Measurements from ENCODE around the gene NUDT16L1. TPM values are rescaled to one million over a fixed set of nuclear protein-coding genes. Genes with fewer than 3 reads are reported as not detected.

NUDT16L1 gene
- total and polyA plus RNA-seq, 2 of the 13 experiments (the other 11 are each of a cell fraction or from before 2014, with no cell fraction given): 28.0 to 40.5 TPM

DNA sequence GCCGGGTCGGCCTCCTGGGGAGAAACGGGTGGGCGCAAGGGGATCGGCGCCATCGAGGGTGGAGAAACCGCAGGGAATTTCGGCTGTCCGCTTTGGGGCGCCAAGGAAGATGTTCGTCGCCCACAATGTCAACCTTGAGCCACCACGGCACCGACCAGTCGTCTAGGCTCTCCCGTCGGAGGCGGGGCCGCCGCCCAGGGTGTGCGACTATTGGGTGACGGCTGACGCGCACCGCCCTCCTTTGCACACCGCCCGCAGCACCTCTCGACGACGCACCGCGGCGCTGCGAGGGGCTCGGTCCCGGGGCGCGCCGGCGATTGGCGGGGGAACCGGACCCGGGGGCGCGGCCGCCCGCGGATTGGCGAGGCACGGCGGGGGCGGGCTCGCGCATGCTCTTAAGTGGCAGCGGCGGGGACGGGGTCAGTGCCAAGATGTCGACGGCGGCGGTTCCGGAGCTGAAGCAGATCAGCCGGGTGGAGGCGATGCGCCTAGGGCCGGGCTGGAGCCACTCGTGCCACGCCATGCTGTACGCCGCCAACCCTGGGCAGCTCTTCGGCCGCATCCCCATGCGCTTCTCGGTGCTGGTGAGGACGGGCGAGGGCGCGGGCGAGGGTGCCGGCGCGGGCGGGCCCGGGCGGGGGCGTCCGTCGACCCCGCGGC, at the start of gene NUDT16L1 (continued):
- TF ChIP-seq, protein P1, sequence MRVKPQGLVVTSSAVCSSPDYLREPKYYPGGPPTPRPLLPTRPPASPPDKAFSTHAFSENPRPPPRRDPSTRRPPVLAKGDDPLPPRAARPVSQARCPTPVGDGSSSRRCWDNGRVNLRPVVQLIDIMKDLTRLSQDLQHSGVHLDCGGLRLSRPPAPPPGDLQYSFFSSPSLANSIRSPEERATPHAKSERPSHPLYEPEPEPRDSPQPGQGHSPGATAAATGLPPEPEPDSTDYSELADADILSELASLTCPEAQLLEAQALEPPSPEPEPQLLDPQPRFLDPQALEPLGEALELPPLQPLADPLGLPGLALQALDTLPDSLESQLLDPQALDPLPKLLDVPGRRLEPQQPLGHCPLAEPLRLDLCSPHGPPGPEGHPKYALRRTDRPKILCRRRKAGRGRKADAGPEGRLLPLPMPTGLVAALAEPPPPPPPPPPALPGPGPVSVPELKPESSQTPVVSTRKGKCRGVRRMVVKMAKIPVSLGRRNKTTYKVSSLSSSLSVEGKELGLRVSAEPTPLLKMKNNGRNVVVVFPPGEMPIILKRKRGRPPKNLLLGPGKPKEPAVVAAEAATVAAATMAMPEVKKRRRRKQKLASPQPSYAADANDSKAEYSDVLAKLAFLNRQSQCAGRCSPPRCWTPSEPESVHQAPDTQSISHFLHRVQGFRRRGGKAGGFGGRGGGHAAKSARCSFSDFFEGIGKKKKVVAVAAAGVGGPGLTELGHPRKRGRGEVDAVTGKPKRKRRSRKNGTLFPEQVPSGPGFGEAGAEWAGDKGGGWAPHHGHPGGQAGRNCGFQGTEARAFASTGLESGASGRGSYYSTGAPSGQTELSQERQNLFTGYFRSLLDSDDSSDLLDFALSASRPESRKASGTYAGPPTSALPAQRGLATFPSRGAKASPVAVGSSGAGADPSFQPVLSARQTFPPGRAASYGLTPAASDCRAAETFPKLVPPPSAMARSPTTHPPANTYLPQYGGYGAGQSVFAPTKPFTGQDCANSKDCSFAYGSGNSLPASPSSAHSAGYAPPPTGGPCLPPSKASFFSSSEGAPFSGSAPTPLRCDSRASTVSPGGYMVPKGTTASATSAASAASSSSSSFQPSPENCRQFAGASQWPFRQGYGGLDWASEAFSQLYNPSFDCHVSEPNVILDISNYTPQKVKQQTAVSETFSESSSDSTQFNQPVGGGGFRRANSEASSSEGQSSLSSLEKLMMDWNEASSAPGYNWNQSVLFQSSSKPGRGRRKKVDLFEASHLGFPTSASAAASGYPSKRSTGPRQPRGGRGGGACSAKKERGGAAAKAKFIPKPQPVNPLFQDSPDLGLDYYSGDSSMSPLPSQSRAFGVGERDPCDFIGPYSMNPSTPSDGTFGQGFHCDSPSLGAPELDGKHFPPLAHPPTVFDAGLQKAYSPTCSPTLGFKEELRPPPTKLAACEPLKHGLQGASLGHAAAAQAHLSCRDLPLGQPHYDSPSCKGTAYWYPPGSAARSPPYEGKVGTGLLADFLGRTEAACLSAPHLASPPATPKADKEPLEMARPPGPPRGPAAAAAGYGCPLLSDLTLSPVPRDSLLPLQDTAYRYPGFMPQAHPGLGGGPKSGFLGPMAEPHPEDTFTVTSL (CRISPR knock-in tag; IDR thresholded peaks at IDR 0.05; ENCODE audit: borderline replicate concordance): no peak
- TF ChIP-seq RXRA (CRISPR knock-in tag; IDR thresholded peaks at IDR 0.05) (0 out of 2 replicates have a peak, but pooled peaks have one; percentile 29), GTF3A (CRISPR knock-in tag; conservative IDR thresholded peaks at IDR 0.05) (no peak), SAFB2 (CRISPR knock-in tag; IDR thresholded peaks at IDR 0.05; ENCODE audit: borderline replicate concordance, low read depth) (no peak; the same call in 1 of the 2 replicates), ZNF441 (CRISPR knock-in tag; IDR thresholded peaks at IDR 0.05; ENCODE audit: borderline replicate concordance) (no peak), SNAPC5 (CRISPR knock-in tag; IDR thresholded peaks at IDR 0.05; ENCODE audit: borderline replicate concordance) (no peak)
- TF ChIP-seq, protein P2, sequence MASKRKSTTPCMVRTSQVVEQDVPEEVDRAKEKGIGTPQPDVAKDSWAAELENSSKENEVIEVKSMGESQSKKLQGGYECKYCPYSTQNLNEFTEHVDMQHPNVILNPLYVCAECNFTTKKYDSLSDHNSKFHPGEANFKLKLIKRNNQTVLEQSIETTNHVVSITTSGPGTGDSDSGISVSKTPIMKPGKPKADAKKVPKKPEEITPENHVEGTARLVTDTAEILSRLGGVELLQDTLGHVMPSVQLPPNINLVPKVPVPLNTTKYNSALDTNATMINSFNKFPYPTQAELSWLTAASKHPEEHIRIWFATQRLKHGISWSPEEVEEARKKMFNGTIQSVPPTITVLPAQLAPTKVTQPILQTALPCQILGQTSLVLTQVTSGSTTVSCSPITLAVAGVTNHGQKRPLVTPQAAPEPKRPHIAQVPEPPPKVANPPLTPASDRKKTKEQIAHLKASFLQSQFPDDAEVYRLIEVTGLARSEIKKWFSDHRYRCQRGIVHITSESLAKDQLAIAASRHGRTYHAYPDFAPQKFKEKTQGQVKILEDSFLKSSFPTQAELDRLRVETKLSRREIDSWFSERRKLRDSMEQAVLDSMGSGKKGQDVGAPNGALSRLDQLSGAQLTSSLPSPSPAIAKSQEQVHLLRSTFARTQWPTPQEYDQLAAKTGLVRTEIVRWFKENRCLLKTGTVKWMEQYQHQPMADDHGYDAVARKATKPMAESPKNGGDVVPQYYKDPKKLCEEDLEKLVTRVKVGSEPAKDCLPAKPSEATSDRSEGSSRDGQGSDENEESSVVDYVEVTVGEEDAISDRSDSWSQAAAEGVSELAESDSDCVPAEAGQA (IDR thresholded peaks at IDR 0.05; ENCODE audit: low read depth): no peak
- TF ChIP-seq, protein P2 (CRISPR knock-in tag; IDR thresholded peaks at IDR 0.05; ENCODE audit: borderline replicate concordance): no peak
- TF ChIP-seq, protein P3, sequence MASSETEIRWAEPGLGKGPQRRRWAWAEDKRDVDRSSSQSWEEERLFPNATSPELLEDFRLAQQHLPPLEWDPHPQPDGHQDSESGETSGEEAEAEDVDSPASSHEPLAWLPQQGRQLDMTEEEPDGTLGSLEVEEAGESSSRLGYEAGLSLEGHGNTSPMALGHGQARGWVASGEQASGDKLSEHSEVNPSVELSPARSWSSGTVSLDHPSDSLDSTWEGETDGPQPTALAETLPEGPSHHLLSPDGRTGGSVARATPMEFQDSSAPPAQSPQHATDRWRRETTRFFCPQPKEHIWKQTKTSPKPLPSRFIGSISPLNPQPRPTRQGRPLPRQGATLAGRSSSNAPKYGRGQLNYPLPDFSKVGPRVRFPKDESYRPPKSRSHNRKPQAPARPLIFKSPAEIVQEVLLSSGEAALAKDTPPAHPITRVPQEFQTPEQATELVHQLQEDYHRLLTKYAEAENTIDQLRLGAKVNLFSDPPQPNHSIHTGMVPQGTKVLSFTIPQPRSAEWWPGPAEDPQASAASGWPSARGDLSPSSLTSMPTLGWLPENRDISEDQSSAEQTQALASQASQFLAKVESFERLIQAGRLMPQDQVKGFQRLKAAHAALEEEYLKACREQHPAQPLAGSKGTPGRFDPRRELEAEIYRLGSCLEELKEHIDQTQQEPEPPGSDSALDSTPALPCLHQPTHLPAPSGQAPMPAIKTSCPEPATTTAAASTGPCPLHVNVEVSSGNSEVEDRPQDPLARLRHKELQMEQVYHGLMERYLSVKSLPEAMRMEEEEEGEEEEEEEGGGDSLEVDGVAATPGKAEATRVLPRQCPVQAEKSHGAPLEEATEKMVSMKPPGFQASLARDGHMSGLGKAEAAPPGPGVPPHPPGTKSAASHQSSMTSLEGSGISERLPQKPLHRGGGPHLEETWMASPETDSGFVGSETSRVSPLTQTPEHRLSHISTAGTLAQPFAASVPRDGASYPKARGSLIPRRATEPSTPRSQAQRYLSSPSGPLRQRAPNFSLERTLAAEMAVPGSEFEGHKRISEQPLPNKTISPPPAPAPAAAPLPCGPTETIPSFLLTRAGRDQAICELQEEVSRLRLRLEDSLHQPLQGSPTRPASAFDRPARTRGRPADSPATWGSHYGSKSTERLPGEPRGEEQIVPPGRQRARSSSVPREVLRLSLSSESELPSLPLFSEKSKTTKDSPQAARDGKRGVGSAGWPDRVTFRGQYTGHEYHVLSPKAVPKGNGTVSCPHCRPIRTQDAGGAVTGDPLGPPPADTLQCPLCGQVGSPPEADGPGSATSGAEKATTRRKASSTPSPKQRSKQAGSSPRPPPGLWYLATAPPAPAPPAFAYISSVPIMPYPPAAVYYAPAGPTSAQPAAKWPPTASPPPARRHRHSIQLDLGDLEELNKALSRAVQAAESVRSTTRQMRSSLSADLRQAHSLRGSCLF (CRISPR knock-in tag; IDR thresholded peaks at IDR 0.05; ENCODE audit: borderline replicate concordance): no peak

Measured in HepG2 (cell line).